SK-N-MC (cell line): ENCODE data around the gene PILRA.
"Not testable (repeated sequence)": the region's sequence is repeated elsewhere in the genome, so short reads cannot be mapped to it uniquely, and the experiment has no call there.

Experiments
- EZH2 ChIP-seq: fragments of 200-600 bp; sonication (generic); IDR thresholded peaks from one replicate; pipeline ENCODE4 v1.6.1; 2017; ENCODE audit warnings: antibody characterized with exemption
- FOXP2 ChIP-seq: optimal IDR thresholded peaks from 2 replicates; pipeline ENCODE3; 2011; ENCODE audit warnings: mild to moderate bottlenecking, moderate library complexity; ENCODE audit not compliant: insufficient read depth; ENCODE audit errors: extremely low read length, control extremely low read depth
- POLR2AphosphoS5 ChIP-seq: IDR thresholded peaks from 2 replicates; pipeline ENCODE4 v1.6.1; 2012; ENCODE audit warnings: mild to moderate bottlenecking, low read depth, low read length, borderline replicate concordance

GRCh38 chr7:100365998-100366367, 7.3 kb upstream of the PILRA start:
- TF ChIP-seq EZH2, POLR2AphosphoS5, FOXP2: not testable (repeated sequence)
